Stomach (tissue), 4 donors: ENCODE measurements around the gene GJA5.

ENCODE experiments used
- CTCF ChIP-seq, 7 experiments: fragments of 450-650 bp in 4 of 7; fragments of 200-600 bp in 3 of 7; sonication (generic) in 3 of 7; IDR thresholded peaks; one replicate each; pipeline ENCODE4 v1.5.1; 2016 to 2019; ENCODE audit warnings: antibody characterized with exemption in 7 of 7, control low read depth in 2 of 7, mild to moderate bottlenecking in 1 of 7
- EP300 ChIP-seq: sonication (generic); formaldehyde crosslinking; IDR thresholded peaks from one replicate; pipeline ENCODE4 v1.6.1; 2017; ENCODE audit warnings: antibody characterized with exemption
- POLR2A ChIP-seq, 4 donors: fragments of 450-650 bp; IDR thresholded peaks; one replicate each; pipeline ENCODE4 v1.6.1; 2016; ENCODE audit warnings: antibody characterized with exemption in 4 of 4, control low read depth in 2 of 4, mild to moderate bottlenecking in 1 of 4, moderate library complexity in 1 of 4
- POLR2AphosphoS5 ChIP-seq, 3 donors: sonication (generic); formaldehyde crosslinking; IDR thresholded peaks; one replicate each; pipeline ENCODE4 v1.6.1; 2016; ENCODE audit warnings: antibody characterized with exemption in 3 of 3

DNA sequence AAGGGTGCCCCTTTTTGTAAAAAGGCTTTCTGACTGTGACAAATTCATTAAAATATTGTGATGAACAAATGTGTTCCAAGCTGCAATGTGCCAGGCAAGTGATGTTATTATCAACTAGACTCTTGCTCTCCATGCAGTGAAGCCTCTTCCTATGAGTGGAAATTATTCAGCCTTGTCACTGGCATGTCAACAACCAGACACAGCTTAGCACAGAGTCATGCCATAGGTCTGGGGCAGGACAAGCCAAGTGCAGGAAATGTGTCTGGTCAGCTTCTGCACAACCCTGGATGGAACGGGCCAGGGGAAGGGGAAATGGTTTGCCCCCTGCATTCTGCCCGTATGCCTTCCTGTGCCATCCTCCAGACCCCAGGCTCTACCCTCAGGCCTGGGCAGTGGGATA is 27.4 kb upstream of the GJA5 start:
- TF ChIP-seq CTCF (IDR thresholded peaks at IDR 0.05) (no peak), POLR2A (IDR thresholded peaks at IDR 0.05) (no peak), EP300 (no peak), POLR2AphosphoS5 (IDR thresholded peaks at IDR 0.05) (no peak)
